SK-N-SH (cell line): ENCODE measurements around the gene CLPTM1L. TPM values are rescaled to one million over a fixed set of nuclear protein-coding genes. Genes with fewer than 3 reads are reported as not detected.

Source experiments
- CTCF ChIA-PET: fragments of 300-600, 350-600 bp; formaldehyde crosslinking; extraction: SDS; loops from one replicate; lab custom pipeline; 2021; lab: Yijun Ruan, JAX
- POLR2A ChIA-PET: fragments of 350-600 bp; sonication (Branson Sonifier 250); formaldehyde crosslinking; extraction: SDS; loops from one replicate; lab custom pipeline; 2020; ENCODE audit warnings: antibody characterized with exemption, inconsistent platforms; lab: Yijun Ruan, JAX
- DNase-seq: peaks from one replicate; pipeline ENCODE4 v3.0.0; 2012
- H2AFZ ChIP-seq: fragments of 200-600 bp; sonication (generic); 2 replicates; pipeline ENCODE4 v1.8.1; 2016; ENCODE audit warnings: antibody characterized with exemption, mild to moderate bottlenecking, low read depth
- H3F3A ChIP-seq: fragments of 200-600 bp; sonication (generic); replicated peaks from 2 replicates; pipeline ENCODE3; 2016; ENCODE audit warnings: antibody characterized with exemption, mild to moderate bottlenecking; ENCODE audit not compliant: insufficient read depth
- H3K27ac ChIP-seq, 2 experiments: fragments of 200-500 bp in 1 of 2; fragments of 200-600 bp in 1 of 2; sonication (Bioruptor generic) in 1 of 2; sonication (generic), shearing (Covaris generic) in 1 of 2; 2 replicates each; pipeline versions ENCODE4 v1.5.1 to v1.6.1; 2014 to 2016; ENCODE audit warnings: low read depth in 2 of 2, inconsistent platforms in 1 of 2, low read length in 1 of 2, mild to moderate bottlenecking in 1 of 2, mixed read lengths in 1 of 2
- H3K27me3 ChIP-seq: fragments of 200-600 bp; sonication (generic), shearing (Covaris generic); 2 replicates; pipeline ENCODE4 v1.6.1; 2016; ENCODE audit warnings: mixed run types; ENCODE audit not compliant: insufficient read depth
- H3K36me3 ChIP-seq, 2 experiments: fragments of 200-500 bp in 1 of 2; fragments of 200-600 bp in 1 of 2; sonication (Bioruptor generic) in 1 of 2; sonication (generic) in 1 of 2; replicated peaks in 1 of 2; 2 replicates each; pipeline versions ENCODE3 to v1.5.1; 2014 to 2016; ENCODE audit warnings: low read length in 1 of 2, mild to moderate bottlenecking in 1 of 2; ENCODE audit not compliant: insufficient read depth in 2 of 2, control insufficient read depth in 1 of 2
- H3K4me1 ChIP-seq, 2 experiments: fragments of 200-500 bp in 1 of 2; fragments of 200-600 bp in 1 of 2; sonication (Bioruptor generic) in 1 of 2; sonication (generic), shearing (Covaris generic) in 1 of 2; 2 replicates each; pipeline versions ENCODE4 v1.5.1 to v1.6.1; 2014 to 2016; ENCODE audit warnings: low read depth in 1 of 2, low read length in 1 of 2, mixed run types in 1 of 2; ENCODE audit not compliant: insufficient read depth in 2 of 2, control insufficient read depth in 1 of 2
- H3K4me2 ChIP-seq: fragments of 200-600 bp; sonication (generic), shearing (Covaris generic); 2 replicates; pipeline ENCODE4 v1.6.1; 2017; ENCODE audit warnings: mixed run types
- H3K4me3 ChIP-seq, 2 experiments: fragments of 200-500 bp in 1 of 2; fragments of 200-600 bp in 1 of 2; sonication (Bioruptor generic) in 1 of 2; sonication (generic), shearing (Covaris generic) in 1 of 2; 2 replicates each; pipeline versions ENCODE4 v1.5.1 to v1.8.1; 2014 to 2016; ENCODE audit warnings: low read depth in 2 of 2, inconsistent platforms in 1 of 2, low read length in 1 of 2, mild to moderate bottlenecking in 1 of 2, mixed read lengths in 1 of 2, moderate library complexity in 1 of 2
- H3K79me2 ChIP-seq: fragments of 200-600 bp; sonication (generic); 2 replicates; pipeline ENCODE4 v1.8.1; 2017; ENCODE audit warnings: mild to moderate bottlenecking; ENCODE audit not compliant: insufficient read depth
- H3K9ac ChIP-seq: fragments of 200-600 bp; sonication (generic); 2 replicates; pipeline ENCODE4 v1.6.1; 2017; ENCODE audit warnings: mixed run types
- H3K9me2 ChIP-seq: fragments of 200-600 bp; sonication (generic); 2 replicates; pipeline ENCODE4 v1.6.1; 2017; ENCODE audit warnings: mixed run types
- H3K9me3 ChIP-seq: fragments of 200-600 bp; sonication (generic); 2 replicates; pipeline ENCODE4 v1.6.1; 2017; ENCODE audit warnings: mixed run types, mild to moderate bottlenecking, moderate library complexity
- H4K20me1 ChIP-seq: fragments of 200-600 bp; sonication (generic); 2 replicates; pipeline ENCODE4 v1.6.1; 2017; ENCODE audit warnings: mild to moderate bottlenecking, mixed run types; ENCODE audit not compliant: insufficient read depth
- EP300 ChIP-seq, 2 experiments: IDR thresholded peaks; 2 replicates each; pipeline versions ENCODE4 v1.4.0 to v1.6.1; 2012; ENCODE audit warnings: borderline replicate concordance in 1 of 2, low read depth in 1 of 2, low read length in 1 of 2
- EZH2phosphoT487 ChIP-seq: fragments of 200-600 bp; sonication (generic); IDR thresholded peaks from 2 replicates; pipeline ENCODE4 v1.6.1; 2017; ENCODE audit warnings: low read depth, mixed run types, mild to moderate bottlenecking, antibody characterized with exemption, moderate library complexity, borderline replicate concordance
- FOXJ3 ChIP-seq: sonication (generic); formaldehyde crosslinking; IDR thresholded peaks from 2 replicates; pipeline ENCODE4 v1.5.1; 2020; ENCODE audit warnings: mild to moderate bottlenecking, missing genetic modification reagents
- MXI1 ChIP-seq: IDR thresholded peaks from 2 replicates; pipeline ENCODE4 v1.6.1; 2012; ENCODE audit warnings: mild to moderate bottlenecking, low read depth, low read length, improper control_type of control experiment
- RAD21 ChIP-seq: IDR thresholded peaks from 2 replicates; pipeline ENCODE4 v1.6.1; 2012; ENCODE audit warnings: mild to moderate bottlenecking, low read length
- RCOR1 ChIP-seq: fragments of 150-350 bp; IDR thresholded peaks from 2 replicates; pipeline ENCODE4 v1.6.1; 2017; ENCODE audit warnings: antibody characterized with exemption, low read length
- RFX5 ChIP-seq: IDR thresholded peaks from 2 replicates; pipeline ENCODE4 v1.6.1; 2012; ENCODE audit warnings: mild to moderate bottlenecking, improper control_type of control experiment, low read length
- TAF1 ChIP-seq: IDR thresholded peaks from 2 replicates; pipeline ENCODE4 v1.6.1; 2012; ENCODE audit warnings: low read depth, mild to moderate bottlenecking, low read length, moderate library complexity, borderline replicate concordance
- USF2 ChIP-seq: fragments of 150-350 bp; IDR thresholded peaks from 2 replicates; pipeline ENCODE4 v1.6.1; 2017; ENCODE audit warnings: antibody characterized with exemption, low read length, low read depth, borderline replicate concordance
- WGBS: methylation state at CpG from one replicate; pipeline ENCODE4 v1.1.6; 2017; ENCODE audit warnings: low lambda C conversion rate; 5-methylcytosine and 5-hydroxymethylcytosine counted together
- polyA plus RNA-seq, 3 experiments: library from polyadenylated mRNA; depleted of rRNA; stranded (reverse); fragments of >200 nt; gene quantifications; 2 replicates each; pipeline ENCODE4 v1.2.3, GENCODE V29; 2012
- TF ChIP-seq, protein P1 (sequence below): IDR thresholded peaks from 2 replicates; pipeline ENCODE4 v1.4.0; 2012; ENCODE audit warnings: low read depth, borderline replicate concordance
- TF ChIP-seq, protein P2 (sequence below): fragments of 200-600 bp; sonication (generic); IDR thresholded peaks from 2 replicates; pipeline ENCODE4 v1.6.1; 2017; ENCODE audit warnings: antibody characterized with exemption, mild to moderate bottlenecking, moderate library complexity
- TF ChIP-seq, protein P3 (sequence below): fragments of 150-350 bp; IDR thresholded peaks from 2 replicates; pipeline ENCODE4 v1.6.1; 2016; ENCODE audit warnings: mild to moderate bottlenecking, low read depth, low read length

Gene CLPTM1L
- polyA plus RNA-seq, 1 of the 3 experiments (the other 2 are of a cell fraction), result 202 TPM

DNA sequence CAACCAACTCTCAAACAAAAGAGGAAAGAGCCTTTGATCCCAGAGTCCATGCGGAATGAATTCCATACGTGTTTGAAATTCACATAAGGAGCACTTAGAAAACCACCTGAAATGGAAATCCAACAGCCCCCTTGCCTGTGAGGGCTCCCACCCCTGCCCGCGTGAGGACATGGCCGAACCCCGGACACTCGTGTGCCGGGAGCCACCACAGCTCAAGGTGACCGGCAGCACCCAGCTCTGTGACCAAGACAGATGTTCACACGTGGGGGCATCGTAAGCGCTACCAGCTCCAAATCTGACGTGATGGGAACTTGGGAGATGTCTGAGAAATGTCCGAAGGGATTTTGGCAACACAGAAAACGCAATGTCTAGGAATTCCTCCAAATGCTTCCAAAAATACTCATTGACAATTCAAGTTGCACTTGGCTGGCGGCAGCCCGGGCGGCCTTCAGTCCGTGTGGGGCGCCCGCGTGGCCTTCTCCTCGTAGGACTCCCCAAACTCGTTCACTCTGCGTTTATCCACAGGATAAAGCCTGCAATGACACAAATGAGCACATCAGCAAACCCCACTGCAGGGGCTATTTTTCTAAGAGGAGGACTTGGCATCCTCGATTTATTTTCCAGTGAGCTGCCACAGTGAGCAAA lies 26.9 kb downstream of the CLPTM1L start:
- Histone ChIP-seq H4K20me1 (no peaks in the 10 kb centered on the region), H3K27ac (no peak overlapping the region), H3K9me2 (no peaks in the 10 kb centered on the region), H3K4me2 (no peak overlapping the region), H3K4me3 (no peak overlapping the region), H2AFZ (no peak overlapping the region), H3K79me2 (no peaks in the 10 kb centered on the region), H3K27me3 (no peaks in the 10 kb centered on the region), H3K36me3 (peaks cover 0 to 56% of the 10 kb centered on the region in 2 experiments), H3K4me1 (no peaks in the 10 kb centered on the region), H3K9ac (no peak overlapping the region), H3K9me3 (no peaks in the 10 kb centered on the region), H3F3A (peaks cover 4% of the 10 kb centered on the region)
- ChIA-PET CTCF (interaction anchor here (0.6 to 2.1 kb wide), 2 partner anchors 66 to 327 kb away, joined by 3 to 5 read pairs; no protein-coding TSS in a partner anchor), POLR2A (interaction anchor here (0.9 to 1.5 kb wide), 3 partner anchors 9 to 36 kb away, joined by 3 to 4 read pairs (median 3); no protein-coding TSS in a partner anchor)
- WGBS, result 94% methylated on average over 15 of the region's 26 CpGs
- TF ChIP-seq, protein P1, sequence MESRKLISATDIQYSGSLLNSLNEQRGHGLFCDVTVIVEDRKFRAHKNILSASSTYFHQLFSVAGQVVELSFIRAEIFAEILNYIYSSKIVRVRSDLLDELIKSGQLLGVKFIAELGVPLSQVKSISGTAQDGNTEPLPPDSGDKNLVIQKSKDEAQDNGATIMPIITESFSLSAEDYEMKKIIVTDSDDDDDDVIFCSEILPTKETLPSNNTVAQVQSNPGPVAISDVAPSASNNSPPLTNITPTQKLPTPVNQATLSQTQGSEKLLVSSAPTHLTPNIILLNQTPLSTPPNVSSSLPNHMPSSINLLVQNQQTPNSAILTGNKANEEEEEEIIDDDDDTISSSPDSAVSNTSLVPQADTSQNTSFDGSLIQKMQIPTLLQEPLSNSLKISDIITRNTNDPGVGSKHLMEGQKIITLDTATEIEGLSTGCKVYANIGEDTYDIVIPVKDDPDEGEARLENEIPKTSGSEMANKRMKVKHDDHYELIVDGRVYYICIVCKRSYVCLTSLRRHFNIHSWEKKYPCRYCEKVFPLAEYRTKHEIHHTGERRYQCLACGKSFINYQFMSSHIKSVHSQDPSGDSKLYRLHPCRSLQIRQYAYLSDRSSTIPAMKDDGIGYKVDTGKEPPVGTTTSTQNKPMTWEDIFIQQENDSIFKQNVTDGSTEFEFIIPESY, result no peak
- TF ChIP-seq, protein P2, sequence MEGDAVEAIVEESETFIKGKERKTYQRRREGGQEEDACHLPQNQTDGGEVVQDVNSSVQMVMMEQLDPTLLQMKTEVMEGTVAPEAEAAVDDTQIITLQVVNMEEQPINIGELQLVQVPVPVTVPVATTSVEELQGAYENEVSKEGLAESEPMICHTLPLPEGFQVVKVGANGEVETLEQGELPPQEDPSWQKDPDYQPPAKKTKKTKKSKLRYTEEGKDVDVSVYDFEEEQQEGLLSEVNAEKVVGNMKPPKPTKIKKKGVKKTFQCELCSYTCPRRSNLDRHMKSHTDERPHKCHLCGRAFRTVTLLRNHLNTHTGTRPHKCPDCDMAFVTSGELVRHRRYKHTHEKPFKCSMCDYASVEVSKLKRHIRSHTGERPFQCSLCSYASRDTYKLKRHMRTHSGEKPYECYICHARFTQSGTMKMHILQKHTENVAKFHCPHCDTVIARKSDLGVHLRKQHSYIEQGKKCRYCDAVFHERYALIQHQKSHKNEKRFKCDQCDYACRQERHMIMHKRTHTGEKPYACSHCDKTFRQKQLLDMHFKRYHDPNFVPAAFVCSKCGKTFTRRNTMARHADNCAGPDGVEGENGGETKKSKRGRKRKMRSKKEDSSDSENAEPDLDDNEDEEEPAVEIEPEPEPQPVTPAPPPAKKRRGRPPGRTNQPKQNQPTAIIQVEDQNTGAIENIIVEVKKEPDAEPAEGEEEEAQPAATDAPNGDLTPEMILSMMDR, result no peak
- TF ChIP-seq, protein P3, sequence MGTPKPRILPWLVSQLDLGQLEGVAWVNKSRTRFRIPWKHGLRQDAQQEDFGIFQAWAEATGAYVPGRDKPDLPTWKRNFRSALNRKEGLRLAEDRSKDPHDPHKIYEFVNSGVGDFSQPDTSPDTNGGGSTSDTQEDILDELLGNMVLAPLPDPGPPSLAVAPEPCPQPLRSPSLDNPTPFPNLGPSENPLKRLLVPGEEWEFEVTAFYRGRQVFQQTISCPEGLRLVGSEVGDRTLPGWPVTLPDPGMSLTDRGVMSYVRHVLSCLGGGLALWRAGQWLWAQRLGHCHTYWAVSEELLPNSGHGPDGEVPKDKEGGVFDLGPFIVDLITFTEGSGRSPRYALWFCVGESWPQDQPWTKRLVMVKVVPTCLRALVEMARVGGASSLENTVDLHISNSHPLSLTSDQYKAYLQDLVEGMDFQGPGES, result no peak
- TF ChIP-seq RCOR1 (no peak), EZH2phosphoT487 (no peak), RAD21 (no peak), FOXJ3 (no peak)
- no peak for DNase-seq

DNA sequence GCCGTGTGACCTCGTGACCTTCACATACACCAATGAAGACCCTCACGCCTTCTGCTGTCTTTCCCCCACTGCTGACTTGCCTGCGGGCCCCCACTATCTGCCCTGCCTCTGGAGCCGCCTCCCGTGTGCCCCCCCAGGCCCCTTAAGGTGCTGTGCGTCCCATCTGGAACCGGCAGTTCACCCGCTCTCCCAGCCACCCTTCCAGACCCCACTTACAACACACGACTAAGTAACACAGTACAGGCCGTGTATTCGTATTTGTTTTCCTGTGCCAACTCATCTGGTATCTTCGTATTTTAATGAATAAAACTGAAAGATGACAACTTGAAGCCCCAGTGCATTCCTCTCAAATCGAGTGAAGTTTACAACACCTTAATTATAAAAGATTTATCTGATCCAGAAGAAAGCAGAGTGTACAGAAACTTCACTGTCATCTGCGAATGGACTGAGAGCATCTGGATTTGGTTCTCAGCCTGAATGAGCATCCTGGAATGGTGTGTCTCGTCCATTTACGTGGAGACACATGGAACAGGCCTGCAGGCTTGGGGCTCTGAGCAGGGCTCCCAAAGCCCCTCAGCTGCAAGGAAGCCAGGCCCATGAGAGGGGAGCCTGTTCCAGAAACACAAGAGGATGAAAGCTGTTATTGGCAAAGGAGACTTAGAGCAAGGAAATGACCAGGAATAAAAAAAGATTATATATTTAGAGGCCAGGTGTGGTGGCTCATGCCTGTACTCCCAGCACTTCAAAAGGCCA lies 28.1 kb downstream of the CLPTM1L start:
- ChIA-PET CTCF (no interaction called here), POLR2A (interaction anchor here (0.9 kb wide), 1 partner anchor 12 kb away, joined by 3 read pairs; no protein-coding TSS in a partner anchor)
- no peaks in the 10 kb centered on the region for H3K27me3 ChIP-seq
- H3K4me2 ChIP-seq, result no peak overlapping the region
- 86% methylated on average over 17 of the region's 17 CpGs for WGBS
- H3K9me3 ChIP-seq, result no peaks in the 10 kb centered on the region
- H3F3A ChIP-seq, result peaks cover 4% of the 10 kb centered on the region
- no peaks in the 10 kb centered on the region for H3K79me2 ChIP-seq
- H3K4me1 ChIP-seq, result no peaks in the 10 kb centered on the region
- no peak overlapping the region for H3K4me3 ChIP-seq
- no peak overlapping the region for H3K9ac ChIP-seq
- no peak for TF ChIP-seq USF2
- TF ChIP-seq TAF1, result no peak
- no peak for TF ChIP-seq MXI1
- no peak for TF ChIP-seq EP300 (IDR thresholded peaks at IDR 0.05; ENCODE audit: borderline replicate concordance in 1 of 2, low read depth in 1 of 2, low read length in 1 of 2)
- TF ChIP-seq FOXJ3, result no peak
- no peak for TF ChIP-seq RFX5
- TF ChIP-seq, all 33 proteins: peak for 0
- no peak for DNase-seq
- H2AFZ ChIP-seq, result no peak overlapping the region; the same call in 1 of the 2 replicates
- no peaks in the 10 kb centered on the region for H3K9me2 ChIP-seq
- H3K36me3 ChIP-seq, result peaks cover 0 to 43% of the 10 kb centered on the region in 2 experiments
- H4K20me1 ChIP-seq, result no peaks in the 10 kb centered on the region
- no peak overlapping the region for H3K27ac ChIP-seq
